GM12891 (cell line): ENCODE data around the gene SMYD1.

Source experiments
- PAX5 ChIP-seq: IDR thresholded peaks from 2 replicates; pipeline ENCODE4 v1.6.1; 2011; ENCODE audit warnings: low read length, moderate library complexity, mild to moderate bottlenecking; ENCODE audit not compliant: insufficient read depth, severe bottlenecking
- POLR2A ChIP-seq: IDR thresholded peaks from 2 replicates; pipeline ENCODE4 v1.6.1; 2011; ENCODE audit warnings: low read depth, low read length, control low read depth
- TAF1 ChIP-seq: IDR thresholded peaks from 2 replicates; pipeline ENCODE4 v1.6.1; 2011; ENCODE audit warnings: low read depth, low read length, control low read depth

DNA sequence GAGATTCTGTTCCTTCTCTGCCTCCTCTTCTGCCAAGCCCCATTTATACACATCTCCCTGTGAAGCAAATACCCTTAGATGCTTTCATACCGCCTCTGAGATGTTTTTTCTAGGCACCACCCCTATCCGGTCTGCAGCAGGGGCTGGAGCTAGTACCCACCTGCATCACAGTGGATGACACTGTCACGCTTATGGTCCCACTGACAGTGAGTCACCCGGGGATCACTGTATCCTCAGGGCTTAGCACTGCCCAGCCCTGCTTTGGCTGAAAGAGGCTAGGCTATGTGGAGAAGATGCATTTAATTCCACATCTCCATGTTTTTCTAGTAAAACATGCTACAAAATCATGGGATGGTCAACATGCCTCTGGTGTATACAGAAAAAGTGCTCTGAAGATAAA, 50.3 kb downstream of the SMYD1 start:
- TF ChIP-seq TAF1 = no peak
- TF ChIP-seq PAX5 = no peak
- no peak for TF ChIP-seq POLR2A
